CD4-positive, alpha-beta T cell treated with Interleukin-15 for 4 hours (primary cell): ENCODE data around the gene CPED1.
"Not testable (repeated sequence)": the region's sequence is repeated elsewhere in the genome, so short reads cannot be mapped to it uniquely, and the experiment has no call there.

Source experiments
- DNase-seq: peaks from one replicate; pipeline ENCODE4 v3.0.0-alpha.2; 2020; ENCODE audit warnings: low spot score

The CPED1 gene

GRCh38 chr7:120981888-120982615, 6.5 kb upstream of the CPED1 start:
- DNase-seq, result no peak

GRCh38 chr7:120983592-120983991, 4.9 kb upstream of the CPED1 start:
- not testable (repeated sequence) for DNase-seq

- DNase-seq, result no peak
These were observed 4.1 kb upstream of the CPED1 start for GRCh38 chr7:120984406-120984805.

- DNase-seq, result no peak
These were observed 3.3 kb upstream of the CPED1 start for GRCh38 chr7:120985130-120985758.

GRCh38 chr7:120985839-120986238, 2.7 kb upstream of the CPED1 start:
- DNase-seq, result no peak

- DNase-seq, result no peak
These were observed 1.9 kb upstream of the CPED1 start for GRCh38 chr7:120986650-120987049.

GRCh38 chr7:120987280-120987679, 1.2 kb upstream of the CPED1 start:
- no peak for DNase-seq

GRCh38 chr7:120987683-120988590, 574 bp upstream of the CPED1 start:
- DNase-seq, result peak; percentile 86

GRCh38 chr7:120989257-120990220, 1.0 kb downstream of the CPED1 start:
- DNase-seq, result no peak

- no peak for DNase-seq
These were observed 2.1 kb downstream of the CPED1 start for GRCh38 chr7:120990468-120991118.

- no peak for DNase-seq
These were observed 2.6 kb downstream of the CPED1 start for GRCh38 chr7:120991161-120991560.

GRCh38 chr7:120991581-120991980, 3.1 kb downstream of the CPED1 start:
- DNase-seq, result no peak

GRCh38 chr7:120992272-120992964, 3.9 kb downstream of the CPED1 start:
- no peak for DNase-seq

GRCh38 chr7:120992965-120993494, 4.5 kb downstream of the CPED1 start:
- no peak for DNase-seq

GRCh38 chr7:120993553-120994191, 5.2 kb downstream of the CPED1 start:
- DNase-seq, result no peak

GRCh38 chr7:120994512-120995410, 6.2 kb downstream of the CPED1 start:
- no peak for DNase-seq

GRCh38 chr7:120995654-120996053, 7.1 kb downstream of the CPED1 start:
- no peak for DNase-seq

- peak; percentile 51 for DNase-seq
These were observed 7.9 kb downstream of the CPED1 start for GRCh38 chr7:120996333-120996987.
